ENCODE results near the gene TRABD2B.

Gene TRABD2B

GRCh38 chr1:47887475-47888293 lies 109.5 kb downstream of the TRABD2B start:
- H3K27ac ChIP-seq, result no peak overlapping the region
- no peak for TF ChIP-seq CTCF (IDR thresholded peaks at IDR 0.05)
- TF ChIP-seq ZFX (IDR thresholded peaks at IDR 0.05; ENCODE audit: borderline replicate concordance), result no peak

GRCh38 chr1:47887060-47887459 lies 110.1 kb downstream of the TRABD2B start:
- H3K27ac ChIP-seq, result no peak overlapping the region
- TF ChIP-seq CTCF (IDR thresholded peaks at IDR 0.05) (no peak), ZFX (IDR thresholded peaks at IDR 0.05; ENCODE audit: borderline replicate concordance) (no peak)

- no peak for TF ChIP-seq ZFX (IDR thresholded peaks at IDR 0.05; ENCODE audit: borderline replicate concordance)
- TF ChIP-seq CTCF (IDR thresholded peaks at IDR 0.05), result no peak
- H3K27ac ChIP-seq, result no peak overlapping the region
Measured at GRCh38 chr1:47886141-47886540, 111.0 kb downstream of the TRABD2B start.

- TF ChIP-seq CTCF (IDR thresholded peaks at IDR 0.05) (no peak), ZFX (IDR thresholded peaks at IDR 0.05; ENCODE audit: borderline replicate concordance) (no peak)
- no peak overlapping the region for H3K27ac ChIP-seq
Measured at GRCh38 chr1:47885062-47885830, 111.9 kb downstream of the TRABD2B start.

- TF ChIP-seq ZFX (IDR thresholded peaks at IDR 0.05; ENCODE audit: borderline replicate concordance) (no peak), CTCF (IDR thresholded peaks at IDR 0.05) (no peak)
Measured at GRCh38 chr1:47883963-47884362, 113.2 kb downstream of the TRABD2B start.

GRCh38 chr1:47881505-47882442 lies 115.4 kb downstream of the TRABD2B start:
- TF ChIP-seq ZFX (IDR thresholded peaks at IDR 0.05; ENCODE audit: borderline replicate concordance) (no peak), CTCF (IDR thresholded peaks at IDR 0.05) (no peak)
- no peak overlapping the region for H3K27ac ChIP-seq

More at GRCh38 chr1:47883963-47884362, 113.2 kb downstream of the TRABD2B start:
- H3K27ac ChIP-seq, result no peak overlapping the region
